ENCODE measurements around the gene CDH22.

CDH22 gene

DNA sequence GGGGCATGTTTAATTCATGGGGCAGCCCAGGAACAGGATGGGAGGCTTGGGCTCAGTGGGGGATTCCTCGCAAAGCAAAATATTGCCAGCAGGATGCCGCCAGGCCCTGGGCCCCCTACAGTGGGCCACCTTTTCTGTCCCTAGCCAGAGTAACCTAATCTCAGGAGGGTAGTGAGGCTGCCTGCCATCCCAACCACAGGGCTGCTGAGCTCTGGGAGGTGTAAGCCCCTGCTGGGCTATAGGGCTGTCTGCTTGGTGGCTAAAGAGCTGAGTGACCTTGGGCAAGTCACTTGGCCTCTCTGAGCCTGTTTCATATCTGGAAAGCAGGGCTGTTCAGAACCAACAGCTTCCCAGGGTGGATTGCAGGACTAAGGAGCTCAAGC is 35.7 kb upstream of the CDH22 start:
- DNase-seq (ENCODE audit: low spot score) = no peak

DNA sequence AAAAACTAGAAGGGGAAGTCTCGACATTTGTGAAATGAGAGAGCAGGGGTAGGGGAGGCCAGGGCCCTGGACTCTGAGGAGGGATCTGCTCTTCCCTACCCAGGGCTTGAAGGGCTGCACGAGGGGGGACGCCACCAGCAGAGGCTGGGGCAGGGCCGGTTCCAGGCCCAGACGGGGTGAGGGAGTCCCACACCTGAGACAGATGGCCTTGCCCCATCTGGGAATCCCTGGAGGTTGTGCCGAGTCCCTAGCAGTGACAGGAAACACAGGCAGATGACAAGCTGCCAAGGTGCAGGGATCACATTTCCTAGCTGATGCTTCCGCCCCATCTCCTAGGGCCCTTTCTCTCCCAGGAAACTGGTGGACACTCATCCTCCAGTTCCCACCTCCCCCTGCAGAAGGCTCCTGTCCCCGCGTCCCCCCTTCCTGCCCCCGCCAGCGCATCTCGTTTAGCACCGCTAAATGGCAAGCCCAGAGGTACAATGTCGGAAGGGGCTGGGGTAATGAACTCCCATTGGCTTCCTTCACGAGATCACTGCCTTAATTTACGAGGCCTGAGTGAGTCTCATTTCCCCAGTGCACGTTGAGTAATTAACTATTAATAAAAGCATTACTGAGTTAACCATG is 35.2 kb upstream of the CDH22 start:
- no peak for DNase-seq (ENCODE audit: low spot score)

DNA sequence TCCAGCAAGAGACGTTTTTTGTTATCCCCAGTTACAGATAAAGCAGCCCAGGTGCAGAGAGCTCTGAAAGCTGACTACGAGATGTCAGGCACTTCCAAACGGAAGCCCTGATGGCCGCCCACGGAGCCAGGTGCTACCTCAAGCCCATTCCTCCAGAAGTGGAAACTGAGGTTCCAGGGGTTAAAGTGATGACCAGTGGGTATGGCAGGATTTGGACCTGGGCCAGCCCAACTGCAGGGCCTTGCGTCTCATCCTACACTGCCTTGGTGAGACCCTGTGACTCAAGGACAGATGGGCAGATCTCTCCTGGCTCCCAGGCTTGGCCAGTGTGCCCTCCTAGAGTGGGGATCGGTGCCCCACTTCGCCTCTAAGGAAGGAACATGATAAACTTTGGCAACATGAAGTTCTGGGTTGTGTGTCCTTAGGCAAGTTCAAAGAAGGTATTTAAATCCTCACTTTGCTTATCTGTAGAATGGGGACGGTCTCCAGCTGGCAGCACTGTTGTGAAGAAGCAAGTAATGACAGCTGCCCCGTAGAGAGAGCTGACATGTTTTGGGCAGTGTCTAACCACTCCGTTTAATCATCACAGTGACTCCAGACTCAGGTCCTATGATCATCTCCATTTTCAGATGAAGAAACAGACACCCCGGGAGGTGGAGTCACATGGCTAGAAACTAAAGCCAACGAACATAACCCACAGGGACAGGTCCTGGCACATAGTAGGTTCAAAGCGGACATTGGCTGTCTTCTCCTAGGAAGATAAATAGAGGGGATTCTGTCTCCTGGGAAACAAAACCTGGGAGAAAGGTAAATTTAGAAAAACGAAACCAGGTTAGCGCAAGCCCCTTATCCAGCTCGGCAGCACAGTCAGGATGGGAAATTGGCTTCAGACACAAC is 34.4 kb upstream of the CDH22 start:
- DNase-seq (ENCODE audit: low spot score) = no peak

DNA sequence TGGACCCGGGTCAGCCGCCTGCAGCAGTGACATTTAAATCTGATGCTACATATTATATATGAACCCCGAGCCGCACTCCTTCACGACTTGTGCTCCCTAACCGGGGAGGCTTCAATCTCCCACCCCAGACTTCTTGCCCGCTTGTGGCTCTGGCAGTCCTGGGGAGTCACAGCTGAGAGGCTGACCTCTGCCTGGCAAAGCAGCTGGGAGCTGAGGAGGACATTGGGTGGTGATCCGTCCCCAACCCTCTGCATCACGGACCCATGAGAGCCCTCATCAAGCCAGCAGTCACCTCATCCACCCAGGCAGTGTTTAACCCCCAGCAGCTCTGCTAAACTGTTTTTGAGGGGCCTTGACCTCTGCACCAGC is 33.7 kb upstream of the CDH22 start:
- DNase-seq (ENCODE audit: low spot score) = no peak

DNA sequence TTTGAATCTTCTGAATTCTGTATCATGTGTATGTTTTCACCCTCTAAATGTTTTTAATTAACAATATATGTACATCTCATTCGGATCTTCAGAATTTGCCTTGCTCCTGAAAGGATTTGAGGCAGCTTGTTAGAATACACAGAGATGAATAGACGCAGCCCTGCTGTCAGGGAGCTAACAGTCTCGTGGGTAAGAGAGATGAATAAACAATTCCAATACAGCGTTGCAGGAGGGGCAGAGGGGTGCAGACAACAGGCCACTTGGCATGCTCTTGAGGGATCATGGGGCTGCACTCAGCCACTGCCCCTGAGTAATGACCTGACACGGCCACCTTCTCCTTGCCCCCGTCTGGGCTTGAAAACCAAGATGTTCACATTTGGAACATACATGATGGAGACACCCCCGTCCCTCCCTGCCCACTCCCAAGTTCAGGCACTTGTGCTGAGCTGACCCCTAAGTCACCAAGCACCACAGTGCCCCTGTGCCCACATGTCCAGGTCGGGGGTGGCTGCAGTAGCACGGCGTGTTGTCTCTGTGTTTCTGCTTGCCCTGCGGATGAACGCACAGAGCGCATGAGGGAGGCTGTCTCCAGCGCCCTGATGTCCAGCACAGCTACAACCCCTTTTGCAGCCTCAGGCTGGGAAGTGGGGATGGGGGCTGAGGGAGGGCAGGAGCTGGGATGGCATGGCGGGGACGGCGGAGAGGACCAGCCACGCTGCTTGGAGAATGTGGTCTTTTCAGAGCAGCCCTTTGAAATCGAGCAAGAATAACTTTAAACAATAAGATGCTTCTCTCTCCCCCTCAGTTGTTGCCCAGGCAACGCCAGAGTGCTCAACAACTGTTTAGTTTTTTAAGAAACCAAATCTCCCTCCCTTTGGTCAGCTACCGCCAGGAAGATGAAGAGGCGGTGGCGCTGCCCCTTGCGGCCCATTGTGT is 33.0 kb upstream of the CDH22 start:
- DNase-seq (ENCODE audit: low spot score) = no peak

DNA sequence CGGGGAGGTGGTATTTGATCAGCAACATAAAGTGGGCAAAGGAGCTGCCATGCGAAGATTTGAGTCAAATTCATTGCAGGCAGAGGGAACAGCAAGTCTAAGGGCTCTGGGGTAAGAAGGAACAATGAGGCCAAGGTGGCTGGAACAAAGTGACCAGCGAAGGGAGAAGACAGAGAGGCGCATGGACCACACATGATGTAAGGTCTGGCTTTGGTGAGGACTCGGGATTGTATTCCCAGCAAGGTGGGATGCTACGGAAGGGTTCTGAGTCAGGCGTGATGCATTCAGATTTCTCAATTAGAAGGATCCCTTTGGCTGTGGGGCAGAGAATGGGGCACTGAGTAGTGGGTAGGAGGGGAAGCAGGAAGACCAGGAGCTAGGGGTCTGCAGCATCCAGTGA is 30.7 kb upstream of the CDH22 start:
- no peak for DNase-seq (ENCODE audit: low spot score)

DNA sequence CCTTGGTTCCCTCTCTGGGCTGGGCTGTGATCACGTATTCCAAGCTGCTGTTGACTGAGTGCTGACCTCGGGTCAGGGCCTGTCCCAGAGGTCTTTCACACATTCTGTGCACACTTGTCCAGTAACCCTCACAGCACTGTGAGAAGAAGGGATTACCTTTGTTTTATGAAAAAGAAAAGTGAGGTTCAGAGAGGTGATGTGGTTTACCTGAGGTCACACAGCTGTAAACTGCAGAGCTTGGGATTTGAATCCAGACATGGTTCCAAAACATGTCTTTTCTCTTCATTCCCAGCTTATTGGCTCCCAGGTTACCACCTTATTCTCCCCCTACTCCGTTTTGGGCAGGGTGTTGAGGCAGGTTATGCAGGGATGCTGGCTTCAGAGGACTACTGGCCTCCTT is 28.4 kb upstream of the CDH22 start:
- no peak for DNase-seq (ENCODE audit: low spot score)

DNA sequence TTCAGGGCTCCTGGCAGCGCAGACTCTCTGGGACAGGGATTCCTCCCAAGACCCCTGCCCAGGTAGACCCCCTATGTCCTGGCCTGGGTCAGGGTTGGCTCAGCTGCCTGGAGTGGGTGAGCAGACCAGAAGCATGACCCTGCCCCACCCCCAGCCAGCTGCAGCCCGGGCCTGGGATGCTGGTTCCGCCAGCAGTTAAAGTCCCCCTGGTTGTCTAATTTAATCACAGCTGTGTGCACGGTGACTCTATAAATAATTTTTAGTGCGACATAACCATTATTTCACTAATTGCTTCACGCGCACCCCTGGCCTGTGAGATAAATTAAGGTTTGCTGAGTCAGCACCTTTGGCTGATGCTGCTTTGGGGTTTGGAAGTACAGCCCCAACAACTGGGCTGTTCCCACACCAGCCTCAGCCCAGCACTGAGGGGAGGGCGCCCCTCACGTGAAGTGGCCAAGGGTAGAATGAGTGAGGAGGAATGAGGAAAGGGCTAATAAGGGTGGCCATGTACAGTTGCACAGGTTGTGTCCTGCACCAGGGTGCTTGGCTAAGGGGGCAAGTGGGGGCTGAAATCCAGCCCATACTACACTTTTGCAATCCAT is 26.1 kb upstream of the CDH22 start:
- DNase-seq (ENCODE audit: low spot score) = no peak

DNA sequence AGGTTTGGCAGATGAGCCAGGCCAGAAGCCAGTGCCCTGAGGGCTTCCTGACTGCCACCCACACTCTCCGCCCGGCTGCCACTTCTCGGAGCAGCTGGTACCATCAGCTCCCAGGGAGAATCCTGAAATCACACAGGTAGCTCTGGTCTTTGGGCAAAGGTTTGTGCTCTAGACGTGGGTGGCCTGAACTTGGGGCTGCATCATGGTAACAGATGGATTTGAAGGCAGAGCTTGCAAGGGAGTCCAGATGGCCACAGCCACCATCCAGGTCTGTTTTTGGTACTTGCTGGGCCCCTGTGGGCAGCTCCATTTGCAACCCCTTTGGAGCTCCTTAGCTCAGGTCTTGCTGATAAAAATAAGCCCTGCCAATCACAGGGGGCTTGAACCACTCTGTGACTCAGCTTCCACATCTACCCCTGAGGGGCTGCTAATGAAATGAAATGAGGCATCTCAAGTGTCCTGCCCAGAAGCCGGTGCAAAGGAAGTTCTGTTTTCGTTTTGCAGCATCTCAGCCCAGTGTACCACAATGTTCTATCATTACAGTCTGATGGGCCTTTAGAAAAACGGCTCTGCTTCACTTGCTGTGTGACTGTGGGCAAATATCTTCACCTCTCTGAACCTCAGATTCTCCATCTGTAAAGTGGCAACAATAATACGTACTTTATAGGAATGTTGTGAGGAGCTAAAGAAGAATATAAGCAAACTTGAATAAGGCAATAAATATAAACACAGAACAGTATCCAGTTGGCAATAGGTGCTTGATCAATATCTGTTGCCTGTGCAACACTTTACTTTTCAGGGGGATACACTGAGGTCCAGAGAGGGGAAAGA is 25.1 kb upstream of the CDH22 start:
- no peak for DNase-seq (ENCODE audit: low spot score)

DNA sequence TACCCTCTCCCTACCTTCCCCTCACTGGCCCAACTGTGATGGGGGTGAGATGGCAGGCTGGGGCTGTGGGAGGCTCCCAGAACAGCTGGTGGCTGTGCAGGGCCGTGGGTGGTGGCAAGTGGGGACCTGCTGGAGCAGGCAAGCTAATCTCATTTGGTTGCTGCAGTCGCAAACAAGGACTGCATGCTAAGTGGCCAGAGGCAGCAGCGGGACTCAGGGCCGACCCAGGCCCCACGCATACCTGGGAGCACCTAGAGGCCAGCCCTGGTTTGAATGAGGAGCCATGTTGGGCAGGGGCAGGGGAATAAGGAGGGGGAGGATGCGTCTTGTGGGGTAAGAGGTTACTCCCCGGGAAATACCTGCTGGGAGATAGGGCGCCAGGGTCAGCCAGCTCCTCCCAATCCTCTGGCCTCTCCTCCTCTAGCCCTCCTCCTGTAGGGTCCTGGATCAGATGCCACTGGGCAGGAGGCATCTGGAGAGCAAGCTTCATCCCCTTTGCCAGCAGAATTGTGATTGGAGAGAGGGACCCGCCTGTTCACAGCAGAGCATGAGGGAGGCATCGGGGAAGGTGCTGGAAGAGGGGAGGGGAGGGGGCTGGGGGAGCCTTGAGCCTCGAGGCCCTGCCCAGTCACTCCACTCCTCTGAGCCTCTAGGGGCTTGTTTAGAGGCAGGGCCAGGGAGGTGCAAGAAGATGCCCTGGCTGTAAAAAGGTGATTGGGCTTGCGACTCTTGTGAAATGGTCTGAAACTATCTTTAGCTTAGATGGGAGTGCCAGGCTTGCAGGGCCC is 24.3 kb upstream of the CDH22 start:
- DNase-seq (ENCODE audit: low spot score) = no peak

DNA sequence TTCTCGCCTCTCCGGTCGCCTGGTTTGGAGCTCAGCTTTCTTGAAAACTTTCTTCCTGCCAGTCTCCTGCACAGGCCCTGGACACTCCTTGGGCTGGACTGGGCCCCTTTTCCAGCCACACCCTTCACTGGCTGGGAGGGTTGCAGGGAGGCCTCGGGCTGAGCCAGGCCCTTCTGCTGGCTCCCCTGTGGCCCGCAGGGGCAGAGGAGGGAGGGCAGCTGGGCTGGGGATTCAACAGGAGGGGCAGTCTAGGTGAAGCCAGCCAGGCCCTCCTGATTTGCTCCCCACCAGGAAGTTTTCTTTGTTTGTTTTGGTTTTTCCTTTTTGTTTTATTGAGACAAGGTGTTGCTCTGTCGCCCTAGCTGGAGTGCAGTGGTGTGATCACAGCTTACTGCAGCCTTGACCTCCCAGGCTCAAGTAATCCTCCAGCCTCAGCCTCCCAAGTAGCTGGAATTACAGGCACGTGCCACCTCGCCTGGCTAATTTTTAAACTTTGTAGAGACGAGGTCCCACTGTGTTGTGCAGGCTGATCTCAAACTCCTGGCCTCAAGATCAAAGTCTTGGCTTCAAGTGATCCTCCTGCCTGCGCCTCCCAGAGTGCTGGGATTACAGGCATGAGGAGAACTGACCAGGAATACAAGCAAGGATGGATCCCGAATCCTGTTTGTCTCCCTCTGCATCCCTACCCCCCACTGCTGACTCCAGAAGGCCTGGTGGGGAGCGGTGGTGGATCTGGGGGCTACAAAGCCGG is 23.5 kb upstream of the CDH22 start:
- DNase-seq (ENCODE audit: low spot score) = no peak

DNA sequence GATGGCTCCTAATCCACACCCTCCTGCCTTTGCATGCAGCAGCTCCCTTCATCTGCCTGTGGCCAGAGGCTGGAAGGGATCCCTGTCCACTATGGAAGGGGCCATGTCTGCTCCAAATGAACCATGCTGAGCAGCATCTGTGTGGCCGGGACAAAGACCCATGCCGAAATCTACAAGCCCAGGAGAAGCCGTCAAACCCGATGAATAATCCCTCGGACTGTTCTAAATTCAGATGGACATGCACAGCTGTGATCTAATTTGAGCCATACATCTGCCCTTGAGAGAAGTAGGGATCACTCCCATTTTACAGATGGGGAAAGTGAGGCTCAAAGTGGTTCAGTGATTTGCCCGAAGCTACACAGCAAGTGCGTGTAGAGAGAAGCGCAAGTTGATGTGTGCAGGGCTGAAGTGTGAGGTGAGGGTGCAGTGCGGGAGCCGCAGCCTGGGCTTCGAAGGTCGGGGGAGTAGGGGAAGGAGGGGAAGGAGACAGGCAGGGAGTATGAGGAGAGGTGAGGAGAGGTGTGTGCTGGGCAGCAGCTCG is 22.6 kb upstream of the CDH22 start:
- DNase-seq (ENCODE audit: low spot score) = no peak

DNA sequence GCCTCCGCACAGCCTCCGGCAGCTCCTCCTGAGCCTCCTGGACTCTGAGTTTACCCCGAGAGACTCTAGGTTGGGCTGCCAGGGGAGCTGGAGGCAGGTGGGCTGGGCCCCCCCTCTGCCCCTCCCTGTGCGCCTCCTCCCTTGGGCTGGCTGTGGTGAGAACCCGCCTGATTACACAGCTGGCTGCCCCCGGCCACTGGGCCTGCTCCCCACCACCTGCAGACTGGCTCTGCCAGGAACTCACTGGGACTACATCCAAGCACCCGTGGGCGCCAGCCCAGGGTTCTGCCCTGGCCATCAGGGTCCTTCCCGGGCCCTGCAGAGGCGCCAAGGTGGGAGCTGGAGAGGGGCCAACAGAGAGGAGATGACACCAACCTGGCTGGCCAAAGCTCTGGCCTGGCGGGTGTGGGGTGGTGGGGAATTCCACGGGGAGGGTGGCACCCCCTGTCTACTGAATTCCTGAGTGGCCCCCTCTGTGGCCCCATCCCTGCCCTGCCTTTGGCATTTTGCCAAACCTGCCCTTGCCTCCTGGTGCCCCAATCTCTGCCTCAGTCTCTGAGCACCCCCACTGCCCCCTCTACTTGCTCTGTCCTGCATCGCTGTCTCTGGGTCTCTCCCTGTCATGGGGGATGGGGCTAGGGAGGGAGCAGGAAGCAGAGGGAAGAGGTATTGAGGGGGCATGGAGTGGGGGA is 21.9 kb upstream of the CDH22 start:
- DNase-seq (ENCODE audit: low spot score) = no peak

DNA sequence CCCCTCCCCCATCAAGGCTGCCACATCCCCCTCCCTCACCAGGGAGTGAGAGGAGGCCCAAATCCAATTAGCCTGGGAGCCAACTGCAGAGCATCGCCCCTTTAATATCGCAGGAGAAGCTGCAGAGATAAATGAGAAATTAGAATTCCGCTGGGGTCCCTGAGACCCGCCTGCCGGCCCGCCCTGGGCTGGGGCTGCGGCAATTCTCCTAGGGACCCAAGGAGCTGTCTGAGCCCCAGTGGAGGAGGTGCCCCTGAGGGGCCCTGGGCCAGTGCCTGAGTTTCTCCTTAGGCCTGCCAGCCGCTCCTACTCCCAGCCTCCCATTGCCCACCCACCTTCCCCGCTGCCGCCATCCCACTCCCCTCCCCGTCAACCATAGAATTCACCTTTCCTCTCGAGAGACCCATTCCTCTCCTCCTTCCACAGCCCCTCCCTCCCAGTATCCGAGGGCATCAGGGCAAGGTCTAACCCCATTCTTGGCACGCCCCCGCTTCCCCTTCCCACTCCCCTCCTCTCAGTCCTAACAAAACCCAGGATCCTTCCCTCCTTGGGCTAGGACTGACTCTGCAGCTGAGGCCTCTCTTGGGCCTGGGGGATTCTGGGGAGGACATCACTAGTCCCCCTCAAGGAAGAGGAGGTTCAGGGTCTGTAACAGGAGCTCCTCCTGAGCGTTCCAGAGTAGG is 20.0 kb upstream of the CDH22 start:
- no peak for DNase-seq (ENCODE audit: low spot score)

DNA sequence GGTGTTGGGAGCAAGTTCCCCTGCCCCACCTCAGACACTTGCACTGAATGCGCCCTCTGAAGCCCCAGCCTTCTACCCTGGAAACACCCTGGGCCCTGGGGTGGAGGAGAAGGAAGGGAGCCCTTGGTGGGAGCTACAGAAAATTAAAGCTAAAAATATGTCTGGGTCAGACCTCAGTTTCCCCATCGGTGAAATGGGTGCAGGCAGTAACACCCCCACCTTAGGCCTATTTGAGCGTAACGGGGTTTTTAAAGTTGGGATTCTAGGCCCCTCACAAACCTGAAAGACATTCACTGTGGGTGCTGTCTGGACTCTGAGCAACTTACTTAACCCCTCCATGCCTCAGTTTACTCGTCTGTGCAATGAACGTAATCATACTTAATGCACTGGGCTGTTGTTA is 19.3 kb upstream of the CDH22 start:
- no peak for DNase-seq (ENCODE audit: low spot score)

DNA sequence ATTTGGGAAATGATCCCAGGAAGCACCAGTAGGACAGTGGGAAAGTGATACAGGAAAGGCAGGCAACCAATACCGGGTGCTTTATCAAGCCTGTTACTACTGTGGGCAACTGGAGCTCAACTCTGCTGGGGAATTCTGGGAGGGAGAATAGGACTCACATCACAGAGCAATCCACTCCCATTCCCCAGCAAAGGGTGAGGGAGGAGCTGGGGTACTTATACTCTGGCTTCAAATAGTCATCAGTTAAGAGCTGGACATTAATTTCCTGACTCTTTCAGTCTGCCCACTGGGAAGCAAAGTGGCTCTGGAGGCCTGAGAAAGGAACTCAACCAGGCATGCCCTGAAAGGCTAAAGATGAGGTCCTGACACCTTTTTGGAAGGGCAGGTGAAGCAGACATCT is 17.5 kb upstream of the CDH22 start:
- no peak for DNase-seq (ENCODE audit: low spot score)

DNA sequence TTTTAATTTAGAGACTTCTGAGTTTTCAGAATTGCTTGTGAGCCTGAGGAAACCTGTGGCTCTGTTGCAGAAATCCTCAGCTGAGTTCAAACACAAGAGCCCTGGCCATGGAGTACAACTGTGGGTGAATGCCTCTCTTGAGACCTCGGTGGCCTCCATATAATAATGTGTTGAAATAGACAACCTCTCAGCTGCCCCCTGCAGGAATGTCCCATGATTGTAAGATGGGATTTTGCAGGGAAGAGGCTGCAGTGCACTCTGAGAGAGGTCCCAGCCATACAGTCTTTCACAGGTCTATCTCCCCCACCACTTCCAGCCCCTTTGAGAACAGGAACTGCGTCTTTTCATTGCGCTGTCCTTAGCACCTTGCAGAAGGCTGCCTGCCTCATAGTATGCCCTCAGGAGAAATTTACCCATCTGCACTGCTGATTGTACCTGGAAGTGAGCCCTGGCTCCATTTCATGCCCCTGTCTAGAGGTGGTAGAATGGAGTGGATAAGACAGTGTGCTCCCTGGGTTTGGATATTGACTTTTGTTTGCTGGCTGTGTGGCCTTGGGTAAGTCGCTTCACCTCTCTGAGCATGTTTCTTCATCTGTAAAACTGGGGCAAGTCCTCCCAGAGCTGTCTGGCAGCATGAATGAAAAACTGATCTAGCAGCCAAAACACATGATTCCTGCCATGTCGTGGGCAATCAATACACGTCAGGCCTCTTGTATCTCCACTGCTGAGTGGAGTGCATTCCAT is 16.8 kb upstream of the CDH22 start:
- DNase-seq (ENCODE audit: low spot score) = peak; percentile 54

DNA sequence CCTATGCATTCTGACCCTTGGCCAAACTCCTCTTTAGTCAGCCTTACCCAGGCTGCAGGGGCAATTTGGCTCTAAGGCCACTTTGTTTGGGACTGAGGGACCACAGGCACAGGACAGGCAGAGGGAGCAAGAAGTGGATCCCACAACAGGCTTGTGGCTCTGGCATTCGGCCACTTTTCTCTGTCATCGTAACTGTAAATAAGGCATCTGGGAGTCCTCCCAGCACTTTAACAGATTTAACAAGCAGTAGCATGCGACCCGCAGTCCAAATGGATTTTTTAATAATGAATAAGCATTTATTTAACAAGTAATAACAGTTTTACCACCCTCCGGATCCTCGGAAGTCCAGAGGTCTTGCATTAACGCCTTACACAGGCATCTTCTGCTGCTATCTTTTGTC is 16.1 kb upstream of the CDH22 start:
- no peak for DNase-seq (ENCODE audit: low spot score)

All from GM03348 (cell line).